DMS153 treated with DMSO at 0.1 percent for 48 hours (cell line): Measurements from ENCODE around the gene DNAJA3.

ENCODE experiments used
- DNase-seq: peaks from one replicate; lab custom pipeline; 2025; ENCODE audit not compliant: unreplicated experiment; lab: John Stamatoyannopoulos, UW

Gene DNAJA3

GRCh38 chr16:4472880-4473279 is 47.2 kb downstream of the DNAJA3 start:
- no peak for DNase-seq

GRCh38 chr16:4474192-4474961 is 48.7 kb downstream of the DNAJA3 start, which contains the start of gene NMRAL1:
Gene NMRAL1 (minus strand): TSS chr16:4474625. CDS start chr16:4474132, 493 bp downstream.
- DNase-seq = peak; percentile 93

GRCh38 chr16:4475880-4476788 is 50.5 kb downstream of the DNAJA3 start, which contains the start of gene HMOX2:
Gene HMOX2 (plus strand): TSS chr16:4476398. CDS start chr16:4505525, 29,127 bp downstream.
- DNase-seq = peak; percentile 92

- peak; percentile 36 for DNase-seq
These were observed 52.3 kb downstream of the DNAJA3 start for GRCh38 chr16:4477966-4478365.

GRCh38 chr16:4481526-4481925 is 55.9 kb downstream of the DNAJA3 start:
- DNase-seq = no peak

GRCh38 chr16:4481963-4482362 is 56.3 kb downstream of the DNAJA3 start:
- DNase-seq = no peak

GRCh38 chr16:4486126-4486893 is 60.6 kb downstream of the DNAJA3 start:
- DNase-seq = no peak

- no peak for DNase-seq
These were observed 62.4 kb downstream of the DNAJA3 start for GRCh38 chr16:4487955-4488498.

- no peak for DNase-seq
These were observed 62.9 kb downstream of the DNAJA3 start for GRCh38 chr16:4488499-4488967.

GRCh38 chr16:4489030-4489429 is 63.4 kb downstream of the DNAJA3 start:
- DNase-seq = no peak

GRCh38 chr16:4491898-4492297 is 66.2 kb downstream of the DNAJA3 start:
- no peak for DNase-seq

GRCh38 chr16:4494746-4495490 is 69.2 kb downstream of the DNAJA3 start:
- DNase-seq = no peak

- no peak for DNase-seq
These were observed 70.1 kb downstream of the DNAJA3 start for GRCh38 chr16:4495766-4496165.

GRCh38 chr16:4496305-4496704 is 70.6 kb downstream of the DNAJA3 start:
- DNase-seq = no peak

- no peak for DNase-seq
These were observed 73.0 kb downstream of the DNAJA3 start for GRCh38 chr16:4498546-4499195.

- DNase-seq = no peak
These were observed 73.5 kb downstream of the DNAJA3 start for GRCh38 chr16:4499196-4499555.

GRCh38 chr16:4500272-4500671 is 74.6 kb downstream of the DNAJA3 start:
- DNase-seq = no peak

GRCh38 chr16:4501071-4501478 is 75.4 kb downstream of the DNAJA3 start:
- DNase-seq = no peak

GRCh38 chr16:4505356-4506147 is 79.9 kb downstream of the DNAJA3 start:
- no peak for DNase-seq
